Sigmoid colon (tissue), 7 donors: ENCODE results near the gene CT55. TPM values are rescaled to one million over a fixed set of nuclear protein-coding genes. Genes with fewer than 3 reads are reported as not detected.
A peak's percentile ranks its signal among the peaks of the same experiment; 100 is the strongest.
"Not testable (repeated sequence)": the region's sequence is repeated elsewhere in the genome, so short reads cannot be mapped to it uniquely, and the experiment has no call there.

Source experiments
- DNase-seq: peaks from one replicate; pipeline ENCODE4 v3.0.0-alpha.2; 2019
- H3K27ac ChIP-seq, 4 donors: fragments of 200-600 bp; sonication (generic); one replicate each; pipeline ENCODE4 v1.5.1; 2016 to 2019; ENCODE audit warnings: mild to moderate bottlenecking in 1 of 4
- H3K27me3 ChIP-seq, 3 donors: fragments of 200-600 bp; sonication (generic); one replicate each; pipeline ENCODE4 v1.5.1; 2019; ENCODE audit warnings: mild to moderate bottlenecking in 1 of 3
- H3K36me3 ChIP-seq, 4 donors: fragments of 200-600 bp; sonication (generic); one replicate each; pipeline ENCODE4 v1.5.1; 2016 to 2019
- H3K4me1 ChIP-seq, 4 donors: fragments of 200-600 bp; sonication (generic); one replicate each; pipeline ENCODE4 v1.5.1; 2017 to 2019
- H3K4me3 ChIP-seq, 4 donors: fragments of 200-600 bp; sonication (generic); one replicate each; pipeline ENCODE4 v1.5.1; 2017 to 2019; ENCODE audit warnings: mild to moderate bottlenecking in 2 of 4, moderate library complexity in 1 of 4
- H3K9me3 ChIP-seq, 4 donors: fragments of 200-600 bp in 3 of 4; sonication (generic) in 3 of 4; one replicate each; pipeline versions ENCODE4 v1.5.1 to v1.6.1; 2013 to 2019
- CTCF ChIP-seq, 4 experiments: fragments of 450-650 bp in 3 of 4; fragments of 200-600 bp in 1 of 4; IDR thresholded peaks; one replicate each; pipeline ENCODE4 v1.5.1; 2016 to 2019; ENCODE audit warnings: antibody characterized with exemption in 4 of 4, mild to moderate bottlenecking in 3 of 4, moderate library complexity in 2 of 4
- EP300 ChIP-seq, 4 donors: sonication (generic); formaldehyde crosslinking; IDR thresholded peaks; one replicate each; pipeline ENCODE4 v1.6.1; 2017; ENCODE audit warnings: antibody characterized with exemption in 4 of 4
- POLR2A ChIP-seq, 2 donors: fragments of 450-650 bp; IDR thresholded peaks; one replicate each; pipeline ENCODE4 v1.6.1; 2016; ENCODE audit warnings: antibody characterized with exemption in 2 of 2, mild to moderate bottlenecking in 2 of 2, moderate library complexity in 2 of 2
- POLR2AphosphoS5 ChIP-seq, 4 donors: sonication (generic); formaldehyde crosslinking; IDR thresholded peaks; one replicate each; pipeline ENCODE4 v1.6.1; 2017; ENCODE audit warnings: antibody characterized with exemption in 4 of 4
- WGBS, 2 donors: extraction: QIAGEN DNeasy Blood & Tissue Kit; methylation state at CpG; one replicate each; pipeline ENCODE4 v1.1.7; 2013; 5-methylcytosine and 5-hydroxymethylcytosine counted together
- intact Hi-C: fragments of 100-400 bp; cut with DNase I; formaldehyde crosslinking; loops from one replicate; pipeline ENCODE4 v1.15.1; 2023
- polyA plus RNA-seq, 3 donors: library from polyadenylated mRNA; stranded (reverse); fragments of 200-250 nt; gene quantifications; one replicate each; pipeline ENCODE4 v1.2.3, GENCODE V29; 2013
- total RNA-seq, 4 donors: library from RNA; depleted of rRNA; stranded (reverse); fragments of >200 nt; gene quantifications; one replicate each; pipeline ENCODE4 v1.1.0, GENCODE V29; 2016
- donor health status: healthy with polysubstance abuse.
- donor health status: Bipolar disorder and iron deficiency.
- donor health status: healthy.

The CT55 gene
- total and polyA plus RNA-seq, 7 donors, result 1.2 TPM; not detected in 6

DNA sequence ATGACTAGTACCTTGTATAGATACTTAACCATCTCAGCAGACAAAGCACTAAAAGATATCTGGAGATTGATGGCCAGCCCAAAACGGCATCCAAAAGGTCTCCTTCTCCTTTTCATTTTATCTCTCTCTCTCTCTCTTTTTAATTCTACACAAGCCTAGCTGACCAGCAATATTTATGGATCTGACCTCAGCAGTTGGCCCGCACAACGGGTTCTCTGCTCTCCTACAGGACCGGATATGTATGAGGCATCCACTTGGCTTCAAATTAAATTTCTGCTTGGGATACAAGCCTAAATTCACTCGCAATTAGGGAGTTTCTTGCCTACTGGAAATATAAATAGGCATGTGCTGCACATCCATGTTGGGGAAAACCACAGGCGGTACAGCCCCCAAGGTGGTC lies 22.5 kb upstream of the CT55 start:
- Histone ChIP-seq H3K4me1 (no peaks in the 10 kb centered on the region), H3K9me3 (no peaks in the 10 kb centered on the region), H3K36me3 (no peaks in the 10 kb centered on the region), H3K4me3 (no peak overlapping the region), H3K27me3 (no peaks in the 10 kb centered on the region), H3K27ac (no peak overlapping the region)
- no peak for DNase-seq
- TF ChIP-seq EP300 (IDR thresholded peaks at IDR 0.05) (no peak), POLR2A (IDR thresholded peaks at IDR 0.05) (no peak), CTCF (IDR thresholded peaks at IDR 0.05) (no peak), POLR2AphosphoS5 (IDR thresholded peaks at IDR 0.05) (no peak)
- intact Hi-C loops, result no loop called here
- WGBS, 2 donors, result 86 to 89% methylated on average over 6 of the region's 6 CpGs

DNA sequence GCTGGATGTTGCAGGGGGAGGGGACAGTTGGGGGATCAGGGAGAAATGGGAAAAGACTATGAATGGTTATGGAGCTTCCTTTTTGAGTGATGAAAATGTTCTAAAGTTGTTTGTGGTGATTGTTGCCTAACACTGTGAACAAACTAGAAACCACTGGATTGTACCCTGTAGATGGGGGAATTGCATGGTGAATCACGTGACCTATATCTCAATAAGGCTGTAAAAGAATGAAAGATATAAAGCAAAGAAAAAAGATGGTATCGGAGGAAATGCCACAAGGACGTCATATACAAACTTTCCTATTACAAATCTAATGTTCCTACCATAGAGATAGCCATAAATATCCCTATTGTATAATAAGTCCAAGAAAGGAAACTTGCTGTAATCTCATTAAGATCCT lies 20.6 kb upstream of the CT55 start:
- Histone ChIP-seq H3K4me1 (no peaks in the 10 kb centered on the region), H3K9me3 (no peaks in the 10 kb centered on the region), H3K27me3 (no peaks in the 10 kb centered on the region), H3K27ac (no peak overlapping the region), H3K36me3 (no peaks in the 10 kb centered on the region), H3K4me3 (no peak overlapping the region)
- no peak for TF ChIP-seq POLR2A (IDR thresholded peaks at IDR 0.05)
- intact Hi-C loops, result no loop called here
- no peak for DNase-seq
- 63 to 81% methylated on average over 3 of the region's 3 CpGs for WGBS, 2 donors

GRCh38 chrX:135185795-135186443 lies 14.7 kb upstream of the CT55 start:
- no peak for TF ChIP-seq POLR2A (IDR thresholded peaks at IDR 0.05)
- TF ChIP-seq CTCF (IDR thresholded peaks at IDR 0.05), result peak in 2 of 4 experiments; percentile 24 to 33
- no peak for TF ChIP-seq POLR2AphosphoS5 (IDR thresholded peaks at IDR 0.05)
- no peak for TF ChIP-seq EP300 (IDR thresholded peaks at IDR 0.05)
- 38 to 46% methylated on average over 8 of the region's 8 CpGs for WGBS, 2 donors
- H3K4me1 ChIP-seq, result no peaks in the 10 kb centered on the region
- no peak overlapping the region for H3K4me3 ChIP-seq
- no peaks in the 10 kb centered on the region for H3K27me3 ChIP-seq
- intact Hi-C loops, result no loop called here
- no peak overlapping the region for H3K27ac ChIP-seq
- no peak for DNase-seq
- no peaks in the 10 kb centered on the region for H3K36me3 ChIP-seq
- no peaks in the 10 kb centered on the region for H3K9me3 ChIP-seq

GRCh38 chrX:135178636-135179035 lies 7.4 kb upstream of the CT55 start:
- Histone ChIP-seq H3K9me3 (no peaks in the 10 kb centered on the region), H3K27ac (no peak overlapping the region), H3K36me3 (no peaks in the 10 kb centered on the region), H3K4me3 (no peak overlapping the region), H3K27me3 (no peaks in the 10 kb centered on the region), H3K4me1 (no peaks in the 10 kb centered on the region)
- TF ChIP-seq POLR2AphosphoS5 (IDR thresholded peaks at IDR 0.05) (no peak), CTCF (IDR thresholded peaks at IDR 0.05) (no peak), EP300 (IDR thresholded peaks at IDR 0.05) (no peak)
- intact Hi-C loops, result no loop called here
- DNase-seq, result no peak
- 65 to 86% methylated on average over 3 of the region's 3 CpGs for WGBS, 2 donors

DNA sequence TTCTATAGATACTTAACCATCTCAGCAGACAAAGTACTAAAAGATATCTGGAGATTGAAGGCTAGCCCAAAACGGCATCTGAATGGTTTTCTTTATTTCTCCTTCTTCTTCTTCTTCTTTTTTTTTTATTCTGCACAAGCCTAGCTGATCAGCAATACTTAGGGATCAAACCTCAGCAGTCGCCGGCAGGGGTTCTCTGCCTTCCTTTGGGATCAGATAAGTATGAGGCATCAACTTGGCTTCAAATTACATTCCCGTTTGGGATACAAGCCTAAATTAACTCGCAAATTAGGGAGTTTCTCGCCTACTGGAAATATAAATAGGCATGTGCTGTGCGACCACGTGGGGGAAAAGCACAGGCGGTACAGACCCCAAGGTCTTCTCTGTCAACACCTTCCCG lies 730 bp downstream of the CT55 start:
- intact Hi-C loops, result no loop called here
- no peaks in the 10 kb centered on the region for H3K4me1 ChIP-seq
- H3K36me3 ChIP-seq, result no peaks in the 10 kb centered on the region
- no peak overlapping the region for H3K27ac ChIP-seq
- no peak overlapping the region for H3K4me3 ChIP-seq
- no peaks in the 10 kb centered on the region for H3K9me3 ChIP-seq
- no peak for DNase-seq
- no peak for TF ChIP-seq POLR2A (IDR thresholded peaks at IDR 0.05)
- no peak for TF ChIP-seq CTCF (IDR thresholded peaks at IDR 0.05)
- no peaks in the 10 kb centered on the region for H3K27me3 ChIP-seq
- WGBS, 2 donors, result 91 to 92% methylated on average over 10 of the region's 10 CpGs

DNA sequence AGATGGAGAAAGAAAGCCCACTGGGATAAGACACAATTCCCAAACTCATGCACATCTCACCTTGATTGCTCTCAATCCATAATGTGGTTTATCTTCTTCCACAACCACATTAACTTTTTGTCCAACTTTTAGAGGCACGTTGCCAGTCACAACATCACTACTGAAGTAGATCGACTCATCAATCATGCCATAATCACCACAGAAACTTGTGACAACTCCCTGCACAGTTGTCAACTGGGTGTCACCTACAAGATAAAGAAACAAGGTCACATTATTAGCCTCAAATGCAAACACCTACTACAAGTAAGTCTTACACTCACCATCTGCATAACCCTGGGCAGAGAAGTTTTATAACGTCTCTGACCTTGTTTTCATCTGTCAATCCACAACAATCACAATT lies 1.7 kb downstream of the CT55 start:
- H3K4me1 ChIP-seq, H3K36me3 ChIP-seq, H3K4me3 ChIP-seq, intact Hi-C loops, H3K27me3 ChIP-seq, H3K27ac ChIP-seq, H3K9me3 ChIP-seq, DNase-seq: not testable (repeated sequence)
- 68 to 77% methylated on average over 3 of the region's 3 CpGs for WGBS, 2 donors
